Astrocyte of the cerebellum (primary cell): ENCODE data around the gene MSTO1.
A peak's percentile ranks its signal among the peaks of the same experiment; 100 is the strongest.

Experiments used
- DNase-seq: peaks from one replicate; pipeline ENCODE4 v3.0.0-alpha.2; 2011; ENCODE audit warnings: low read depth
- H3K4me3 ChIP-seq: 2 replicates; pipeline ENCODE4 v1.5.1; 2011; ENCODE audit warnings: mild to moderate bottlenecking, low read depth, low read length, moderate library complexity
- CTCF ChIP-seq: IDR thresholded peaks from 2 replicates; pipeline ENCODE4 v1.5.1; 2012; ENCODE audit warnings: low read length, low read depth, moderate library complexity, mild to moderate bottlenecking; ENCODE audit errors: missing control alignments
- in situ Hi-C: cut with HindIII; loops from 2 replicates; pipeline ENCODE4 v1.10.0; 2017; ENCODE audit warnings: low sequenced_read_pairs

MSTO1 gene

GRCh38 chr1:155645034-155645598 is 35.1 kb downstream of the MSTO1 start:
- in situ Hi-C loops = no loop called here
- H3K4me3 ChIP-seq = no peak overlapping the region
- TF ChIP-seq CTCF = no peak
- no peak for DNase-seq

- in situ Hi-C loops = no loop called here
- no peak for TF ChIP-seq CTCF
- DNase-seq = no peak
- H3K4me3 ChIP-seq = no peak overlapping the region
Measured at GRCh38 chr1:155645648-155646047, 35.6 kb downstream of the MSTO1 start.

- no peak overlapping the region for H3K4me3 ChIP-seq
- DNase-seq = no peak
- no peak for TF ChIP-seq CTCF
- in situ Hi-C loops = no loop called here
Measured at GRCh38 chr1:155646307-155646706, 36.3 kb downstream of the MSTO1 start.

- in situ Hi-C loops = no loop called here
- peak overlapping the region; percentile 35 for H3K4me3 ChIP-seq
- peak; percentile 74 for DNase-seq
- peak; percentile 73 for TF ChIP-seq CTCF
Measured at GRCh38 chr1:155648207-155649147, 38.5 kb downstream of the MSTO1 start.

- no peak for DNase-seq
- in situ Hi-C loops = no loop called here
- no peak for TF ChIP-seq CTCF
Measured at GRCh38 chr1:155649676-155650075, 39.7 kb downstream of the MSTO1 start.

GRCh38 chr1:155650231-155650757 is 40.3 kb downstream of the MSTO1 start:
- TF ChIP-seq CTCF = no peak
- no peak overlapping the region for H3K4me3 ChIP-seq
- in situ Hi-C loops = no loop called here
- DNase-seq = no peak

More at GRCh38 chr1:155649676-155650075, 39.7 kb downstream of the MSTO1 start:
- H3K4me3 ChIP-seq = no peak overlapping the region
